SK-N-SH treated with all-trans-retinoic acid at 6 μM for 48 hours (cell line): Measurements from ENCODE around the gene C1orf56.

Experiments
- CREB5 ChIP-seq: fragments of 250-450 bp; sonication (Bioruptor Pico); IDR thresholded peaks from 2 replicates; pipeline ENCODE4 v1.5.1; 2020; ENCODE audit warnings: low read depth, mild to moderate bottlenecking, moderate library complexity
- ISL1 ChIP-seq: fragments of 250-450 bp; sonication (Bioruptor Pico); IDR thresholded peaks from 2 replicates; pipeline ENCODE4 v2.1.2; 2022; ENCODE audit warnings: mild to moderate bottlenecking, moderate library complexity
- PATZ1 ChIP-seq: fragments of 250-450 bp; sonication (Bioruptor Pico); IDR thresholded peaks from 2 replicates; pipeline ENCODE4 v1.8.0; 2020; ENCODE audit warnings: mild to moderate bottlenecking, moderate library complexity, borderline replicate concordance
- RARB ChIP-seq: fragments of 250-450 bp; sonication (Bioruptor Pico); IDR thresholded peaks from 2 replicates; pipeline ENCODE4 v1.8.0; 2021; ENCODE audit warnings: mild to moderate bottlenecking, moderate library complexity
- ZFP30 ChIP-seq: fragments of 450-650 bp; formaldehyde crosslinking; IDR thresholded peaks from 2 replicates; pipeline ENCODE4 v1.5.0; 2022; ENCODE audit warnings: mild to moderate bottlenecking, moderate library complexity

- TF ChIP-seq ZFP30 = no peak
- no peak for TF ChIP-seq PATZ1 (CRISPR knock-in tag)
- TF ChIP-seq CREB5 = no peak
- no peak for TF ChIP-seq ISL1
- no peak for TF ChIP-seq RARB (CRISPR knock-in tag)
Observed at GRCh38 chr1:151054971-151055547, 7.5 kb downstream of the C1orf56 start.
